NCI-H2107 (cell line): ENCODE data around the gene MYH7.
"Not testable (repeated sequence)": the region's sequence is repeated elsewhere in the genome, so short reads cannot be mapped to it uniquely, and the experiment has no call there.

Source experiments
- DNase-seq: peaks from one replicate; lab custom pipeline; 2025; lab: John Stamatoyannopoulos, UW

MYH7 gene

GRCh38 chr14:23406725-23407355, 28.6 kb downstream of the MYH7 start:
- no peak for DNase-seq

GRCh38 chr14:23406244-23406643, 29.2 kb downstream of the MYH7 start:
- peak; percentile 96 for DNase-seq

- no peak for DNase-seq
These were observed 29.9 kb downstream of the MYH7 start for GRCh38 chr14:23405516-23406025.

- no peak for DNase-seq
These were observed 30.4 kb downstream of the MYH7 start for GRCh38 chr14:23405096-23405495.

GRCh38 chr14:23404331-23404900, 31.0 kb downstream of the MYH7 start:
- no peak for DNase-seq

- no peak for DNase-seq
These were observed 31.6 kb downstream of the MYH7 start for GRCh38 chr14:23403908-23404307.

- no peak for DNase-seq
These were observed 32.4 kb downstream of the MYH7 start for GRCh38 chr14:23403139-23403438.

- no peak for DNase-seq
These were observed 32.9 kb downstream of the MYH7 start for GRCh38 chr14:23402296-23403138.

GRCh38 chr14:23401291-23401690, 34.2 kb downstream of the MYH7 start:
- DNase-seq: no peak

GRCh38 chr14:23400496-23401149, 34.8 kb downstream of the MYH7 start:
- DNase-seq: not testable (repeated sequence)

GRCh38 chr14:23399591-23399990, 35.9 kb downstream of the MYH7 start:
- no peak for DNase-seq

- DNase-seq: no peak
These were observed 36.3 kb downstream of the MYH7 start for GRCh38 chr14:23399136-23399535.

GRCh38 chr14:23398348-23398747, 37.1 kb downstream of the MYH7 start:
- peak; percentile 91 for DNase-seq

- DNase-seq: no peak
These were observed 38.6 kb downstream of the MYH7 start for GRCh38 chr14:23396781-23397407.

- DNase-seq: no peak
These were observed 39.3 kb downstream of the MYH7 start for GRCh38 chr14:23396126-23396525.

GRCh38 chr14:23392613-23393012, 42.8 kb downstream of the MYH7 start:
- no peak for DNase-seq

- DNase-seq: not testable (repeated sequence)
These were observed 45.6 kb downstream of the MYH7 start for GRCh38 chr14:23389871-23390270.

GRCh38 chr14:23389396-23389795, 46.1 kb downstream of the MYH7 start:
- DNase-seq: no peak

GRCh38 chr14:23388996-23389395, 46.5 kb downstream of the MYH7 start:
- no peak for DNase-seq

- no peak for DNase-seq
These were observed 47.3 kb downstream of the MYH7 start for GRCh38 chr14:23387916-23388882.

GRCh38 chr14:23386999-23387398, 48.5 kb downstream of the MYH7 start:
- DNase-seq: no peak
